ENCODE data around the gene SPIN1.

SPIN1 gene

DNA sequence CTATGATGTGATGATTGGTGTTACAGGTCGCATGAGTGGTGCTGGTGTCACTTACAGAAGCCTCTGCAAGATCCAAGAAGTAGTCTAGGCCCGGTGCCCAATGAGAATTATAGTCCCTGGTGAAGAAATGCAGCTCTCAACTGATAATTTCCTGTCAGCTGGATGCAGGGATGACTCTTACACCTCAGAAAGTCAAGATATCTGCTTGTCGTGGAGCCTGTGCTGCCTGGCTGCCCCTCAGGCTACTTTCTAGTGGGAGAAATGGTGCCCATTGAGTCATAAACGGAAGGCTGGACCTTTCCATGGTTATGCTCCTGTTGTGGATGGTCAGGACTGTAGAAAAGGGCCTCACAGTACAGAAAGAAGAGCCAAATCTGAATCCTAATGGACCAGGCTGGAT lies 99.9 kb downstream of the SPIN1 start:
- H3K4me3 ChIP-seq (ENCODE audit: low read depth, low read length), result no peak overlapping the region
- peak; percentile 41 for DNase-seq (ENCODE audit: low read depth)
- TF ChIP-seq, protein P1, sequence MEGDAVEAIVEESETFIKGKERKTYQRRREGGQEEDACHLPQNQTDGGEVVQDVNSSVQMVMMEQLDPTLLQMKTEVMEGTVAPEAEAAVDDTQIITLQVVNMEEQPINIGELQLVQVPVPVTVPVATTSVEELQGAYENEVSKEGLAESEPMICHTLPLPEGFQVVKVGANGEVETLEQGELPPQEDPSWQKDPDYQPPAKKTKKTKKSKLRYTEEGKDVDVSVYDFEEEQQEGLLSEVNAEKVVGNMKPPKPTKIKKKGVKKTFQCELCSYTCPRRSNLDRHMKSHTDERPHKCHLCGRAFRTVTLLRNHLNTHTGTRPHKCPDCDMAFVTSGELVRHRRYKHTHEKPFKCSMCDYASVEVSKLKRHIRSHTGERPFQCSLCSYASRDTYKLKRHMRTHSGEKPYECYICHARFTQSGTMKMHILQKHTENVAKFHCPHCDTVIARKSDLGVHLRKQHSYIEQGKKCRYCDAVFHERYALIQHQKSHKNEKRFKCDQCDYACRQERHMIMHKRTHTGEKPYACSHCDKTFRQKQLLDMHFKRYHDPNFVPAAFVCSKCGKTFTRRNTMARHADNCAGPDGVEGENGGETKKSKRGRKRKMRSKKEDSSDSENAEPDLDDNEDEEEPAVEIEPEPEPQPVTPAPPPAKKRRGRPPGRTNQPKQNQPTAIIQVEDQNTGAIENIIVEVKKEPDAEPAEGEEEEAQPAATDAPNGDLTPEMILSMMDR (conservative IDR thresholded peaks at IDR 0.05; ENCODE audit: low read depth, low read length), result no peak

DNA sequence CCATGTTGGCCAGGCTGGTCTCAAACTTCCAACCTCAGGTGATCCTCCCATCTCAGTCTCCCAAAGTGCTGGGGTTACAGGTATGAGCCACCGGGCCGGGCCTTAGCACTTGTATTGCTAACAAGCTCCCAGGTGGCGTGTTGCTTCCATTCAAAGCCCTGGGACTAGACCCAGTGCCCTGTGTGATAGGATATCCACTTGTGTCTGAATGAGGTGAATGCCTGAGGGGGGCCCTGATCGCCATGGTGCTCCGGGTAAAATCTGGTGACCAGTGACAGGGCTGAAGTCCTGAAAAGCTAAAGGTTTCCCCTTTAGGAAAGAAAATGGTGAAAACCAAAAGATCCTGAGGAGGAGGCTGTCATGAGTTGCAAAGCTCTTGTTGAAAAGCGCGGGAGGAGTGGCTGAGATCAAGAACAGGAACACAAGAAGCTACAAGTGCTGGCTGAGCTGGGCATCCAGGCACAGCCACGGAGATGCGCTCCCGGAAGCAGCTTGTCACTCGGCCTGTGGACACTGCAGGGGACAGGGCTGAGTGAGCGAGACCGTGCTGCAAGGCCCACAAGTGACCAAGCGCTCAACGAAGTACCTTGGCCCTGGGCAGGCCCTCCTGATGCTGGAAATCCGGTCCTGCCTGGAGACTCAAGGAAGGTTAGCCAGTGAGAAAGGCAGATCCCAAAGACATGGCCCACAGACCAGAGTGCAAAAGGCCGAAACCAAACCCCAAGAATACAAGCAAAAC lies 106.9 kb downstream of the SPIN1 start:
- TF ChIP-seq, protein P1 (conservative IDR thresholded peaks at IDR 0.05; ENCODE audit: low read depth, low read length), result no peak
- H3K4me3 ChIP-seq (ENCODE audit: low read depth, low read length), result no peak overlapping the region

DNA sequence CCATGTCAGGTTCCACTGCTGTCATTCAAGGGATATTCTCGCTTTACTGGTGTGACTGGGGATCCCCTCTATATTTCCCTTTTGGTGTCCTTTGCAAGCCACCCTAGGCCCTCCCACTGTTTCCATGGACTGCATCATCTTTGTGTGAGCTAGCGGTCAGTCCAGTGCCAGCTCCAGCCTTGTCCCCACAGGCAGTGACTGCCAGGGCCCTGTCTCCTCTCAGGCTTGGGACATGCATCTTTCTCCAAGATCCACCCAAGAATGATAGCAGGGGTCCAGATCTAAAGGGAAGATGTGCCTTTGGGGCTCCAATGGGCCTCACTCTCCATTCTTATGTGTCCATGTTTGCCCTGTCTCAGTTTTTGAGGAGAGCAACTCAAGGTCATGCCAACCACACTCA lies 109.0 kb downstream of the SPIN1 start:
- H3K4me3 ChIP-seq (ENCODE audit: low read depth, low read length), result no peak overlapping the region
- TF ChIP-seq, protein P1 (conservative IDR thresholded peaks at IDR 0.05; ENCODE audit: low read depth, low read length), result no peak
- no peak for DNase-seq (ENCODE audit: low read depth)

More for the DNA sequence above, 106.9 kb downstream of the SPIN1 start:
- no peak for DNase-seq (ENCODE audit: low read depth)

DNA sequence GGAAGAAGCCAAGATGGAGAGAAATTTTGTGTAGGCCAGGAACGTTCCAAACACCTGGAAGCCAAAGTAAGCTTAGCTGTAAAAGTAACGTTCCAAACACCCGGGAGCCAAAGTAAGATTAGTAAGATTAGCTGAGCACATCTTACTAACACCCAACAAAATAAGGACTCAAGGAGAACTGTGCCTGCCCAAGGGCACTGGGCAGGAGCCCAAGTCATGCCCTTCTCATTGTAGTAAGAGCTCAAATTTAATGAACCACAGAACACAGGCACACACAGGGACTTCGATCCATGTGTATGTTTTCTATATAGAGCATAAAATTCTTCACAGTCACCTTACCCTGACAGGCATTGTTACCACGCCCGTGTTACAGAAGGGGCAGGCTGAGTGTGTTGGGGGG lies 110.6 kb downstream of the SPIN1 start:
- DNase-seq (ENCODE audit: low read depth), result no peak
- TF ChIP-seq, protein P1 (conservative IDR thresholded peaks at IDR 0.05; ENCODE audit: low read depth, low read length), result no peak
- no peak overlapping the region for H3K4me3 ChIP-seq (ENCODE audit: low read depth, low read length)

DNA sequence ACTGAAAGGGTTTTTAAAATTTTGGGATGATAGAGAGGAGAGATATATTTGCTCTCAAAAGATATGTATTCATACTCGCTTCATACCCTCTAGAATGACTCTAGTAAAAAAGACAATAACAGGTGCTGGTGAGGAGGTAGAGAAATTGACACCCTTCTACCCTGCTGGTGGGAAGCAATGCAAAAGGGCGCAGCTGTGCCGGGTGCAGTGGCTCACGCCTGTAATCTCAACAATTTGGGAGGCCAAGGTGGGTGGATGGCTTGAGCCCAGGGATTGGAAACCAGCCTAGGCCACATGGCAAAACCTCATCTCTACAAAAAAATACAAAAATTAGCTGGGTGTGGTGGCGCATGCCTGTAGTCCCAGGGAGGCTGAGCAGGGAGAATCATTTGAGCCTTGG lies 112.8 kb downstream of the SPIN1 start:
- no peak overlapping the region for H3K4me3 ChIP-seq (ENCODE audit: low read depth, low read length)
- TF ChIP-seq, protein P1 (conservative IDR thresholded peaks at IDR 0.05; ENCODE audit: low read depth, low read length), result no peak
- DNase-seq (ENCODE audit: low read depth), result no peak

DNA sequence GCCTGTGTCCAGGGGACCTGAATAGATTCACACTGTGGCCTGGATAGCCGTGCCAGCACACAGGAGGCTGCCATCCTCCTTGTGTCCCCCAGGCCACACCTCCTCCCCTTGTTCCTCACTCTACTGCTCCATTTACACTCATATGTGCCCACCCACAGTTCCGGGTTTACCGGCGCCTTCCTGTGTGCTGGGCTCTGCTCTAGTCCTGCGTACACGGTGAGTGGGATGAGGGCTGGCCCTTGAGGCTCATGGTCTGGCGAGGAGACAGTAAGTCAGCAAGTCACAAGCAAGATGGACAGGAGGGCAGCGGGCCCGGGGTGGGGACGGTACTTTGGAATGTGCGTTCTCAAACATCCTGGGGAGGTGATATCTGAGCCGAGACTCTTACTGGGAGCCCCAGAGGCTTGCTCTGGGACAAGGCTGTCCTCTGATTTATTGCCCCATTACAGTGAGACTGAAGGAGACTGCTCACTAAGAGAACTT lies 114.3 kb downstream of the SPIN1 start:
- DNase-seq (ENCODE audit: low read depth), result no peak
- TF ChIP-seq, protein P1 (conservative IDR thresholded peaks at IDR 0.05; ENCODE audit: low read depth, low read length), result no peak
- no peak overlapping the region for H3K4me3 ChIP-seq (ENCODE audit: low read depth, low read length)

Data from choroid plexus epithelial cell (primary cell).